GM18520 (cell line): ENCODE data around the gene CTH.
"Not testable (repeated sequence)": the region's sequence is repeated elsewhere in the genome, so short reads cannot be mapped to it uniquely, and the experiment has no call there.

Experiments
- ATAC-seq: cut with Tn5 transposase; IDR thresholded peaks from one replicate; pipeline ENCODE4 v1.9.1; 2021; ENCODE audit not compliant: unreplicated experiment

Gene CTH

DNA sequence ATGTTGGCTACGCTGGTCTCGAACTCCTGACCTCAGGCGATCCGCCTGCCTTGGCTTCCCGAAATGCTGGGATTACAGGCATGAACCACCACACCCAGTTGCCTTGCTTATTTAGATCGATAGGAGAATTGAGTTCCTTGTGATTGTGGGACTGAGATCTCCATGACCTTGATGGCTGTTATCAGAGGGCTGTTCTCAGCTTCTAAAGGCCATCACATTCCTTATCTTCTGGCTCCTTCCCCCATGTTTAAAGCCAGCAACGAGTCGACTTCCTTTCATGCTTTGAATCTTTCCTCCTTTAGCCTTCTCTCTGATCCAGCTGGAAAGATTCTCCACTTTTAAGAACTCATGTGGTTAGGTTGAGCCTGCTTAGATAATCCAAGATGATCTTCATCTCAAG lies 38.0 kb downstream of the CTH start:
- no peak for ATAC-seq

DNA sequence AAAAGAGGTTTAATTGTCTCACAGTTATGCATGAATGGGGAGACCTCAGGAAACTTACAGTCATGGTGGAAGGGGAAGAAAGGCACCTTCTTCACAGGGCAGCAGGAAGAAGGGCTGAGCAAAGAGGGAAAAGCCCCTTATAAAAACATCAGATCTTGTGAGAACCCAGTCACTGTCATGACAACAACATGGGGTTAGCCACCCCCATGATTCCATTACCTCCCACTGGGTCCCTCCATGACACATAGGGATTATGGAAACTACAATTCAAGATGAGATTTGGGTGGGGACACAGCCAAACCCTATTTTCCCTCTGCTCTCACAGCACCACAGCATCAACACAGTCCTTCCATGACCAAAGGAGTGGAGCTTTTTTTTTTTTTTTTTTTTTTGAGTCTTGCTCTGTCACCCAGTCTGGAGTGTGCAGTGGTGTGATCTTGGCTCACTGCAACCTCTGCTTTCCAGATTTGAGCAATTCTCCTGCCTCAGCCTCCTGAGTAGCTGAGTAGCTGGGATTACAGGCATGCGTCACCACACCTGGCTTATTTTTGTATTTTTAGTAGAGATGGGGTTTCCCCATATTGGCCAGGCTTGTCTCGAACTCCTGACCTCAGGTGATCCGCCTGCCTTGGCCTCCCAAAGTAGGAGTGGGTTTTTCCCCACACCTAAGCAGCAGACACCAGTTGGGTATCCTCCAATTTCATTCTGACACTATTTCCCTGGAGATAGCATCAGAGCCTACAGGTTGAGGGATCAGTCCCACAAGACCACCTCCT lies 41.3 kb downstream of the CTH start:
- not testable (repeated sequence) for ATAC-seq

DNA sequence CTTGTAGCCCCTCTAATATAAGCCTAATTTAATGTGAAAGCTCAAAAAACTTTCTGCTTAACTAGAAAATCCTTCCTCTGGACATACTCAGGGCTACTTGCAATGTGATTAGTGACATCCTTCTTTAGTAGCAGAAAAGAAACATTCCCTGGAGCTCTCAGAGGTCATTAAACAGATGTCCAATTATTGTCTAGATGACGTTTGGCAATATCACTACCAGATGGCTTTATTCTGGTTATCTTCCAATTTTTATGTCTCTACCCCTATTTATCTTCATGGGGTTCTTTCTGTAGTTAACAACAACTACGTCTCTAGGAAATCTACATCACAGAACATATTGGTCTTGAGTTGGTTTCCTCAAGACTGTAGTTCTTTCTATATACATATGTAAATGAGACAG lies 44.2 kb downstream of the CTH start:
- ATAC-seq = no peak

DNA sequence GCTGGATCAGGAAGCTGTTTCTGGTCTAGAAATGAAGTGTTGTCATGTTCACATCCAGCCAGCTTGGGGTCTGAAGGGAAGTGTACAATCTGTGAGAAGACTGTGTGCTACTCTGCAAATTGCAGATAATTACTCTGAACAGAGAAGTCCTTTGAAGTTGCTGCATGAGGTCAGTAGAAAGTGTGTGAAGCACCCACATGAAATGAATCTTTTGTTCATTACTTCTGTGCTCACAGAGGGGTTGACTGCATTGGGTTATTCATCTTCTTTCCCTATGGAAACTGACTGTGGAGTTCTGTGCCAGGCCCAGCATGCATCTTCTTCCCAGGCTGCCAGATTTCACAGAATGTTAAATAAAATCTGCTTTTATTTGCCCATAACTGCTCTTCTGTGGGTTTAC lies 47.1 kb downstream of the CTH start:
- no peak for ATAC-seq

DNA sequence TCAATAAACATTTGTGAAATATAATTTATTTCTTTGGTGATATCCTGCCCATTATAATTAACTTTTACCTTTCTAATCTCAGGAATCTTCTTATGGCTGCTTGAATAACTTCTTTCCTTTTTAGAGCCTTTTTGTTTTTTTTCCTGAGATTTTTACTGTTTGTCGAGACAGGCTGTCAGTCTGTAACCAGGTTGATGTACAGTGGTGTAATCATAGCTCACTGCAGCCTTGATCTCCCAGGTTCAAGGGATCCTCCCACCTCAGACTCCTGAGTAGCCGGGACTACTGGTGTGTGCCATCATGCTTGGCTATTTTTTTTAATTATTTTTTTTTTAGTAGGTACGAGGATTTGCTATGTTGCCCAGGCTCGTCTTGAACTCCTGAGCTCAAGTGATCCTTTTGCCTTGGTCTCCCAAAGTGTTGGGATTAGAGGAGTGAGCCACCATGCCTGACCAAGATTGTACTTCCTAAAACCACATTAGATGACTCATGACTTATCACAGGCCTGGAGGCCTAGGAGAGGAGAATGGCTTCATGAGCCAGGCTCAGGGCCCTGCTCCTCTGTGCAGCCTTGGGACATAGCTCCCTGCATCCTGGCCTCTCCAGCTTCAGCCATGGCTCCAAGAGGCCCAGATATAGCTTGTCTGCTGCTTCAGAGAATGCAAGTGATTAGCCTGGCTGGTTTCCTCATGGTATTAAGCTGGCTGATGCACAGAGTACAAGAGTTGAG lies 48.6 kb downstream of the CTH start:
- ATAC-seq = no peak

DNA sequence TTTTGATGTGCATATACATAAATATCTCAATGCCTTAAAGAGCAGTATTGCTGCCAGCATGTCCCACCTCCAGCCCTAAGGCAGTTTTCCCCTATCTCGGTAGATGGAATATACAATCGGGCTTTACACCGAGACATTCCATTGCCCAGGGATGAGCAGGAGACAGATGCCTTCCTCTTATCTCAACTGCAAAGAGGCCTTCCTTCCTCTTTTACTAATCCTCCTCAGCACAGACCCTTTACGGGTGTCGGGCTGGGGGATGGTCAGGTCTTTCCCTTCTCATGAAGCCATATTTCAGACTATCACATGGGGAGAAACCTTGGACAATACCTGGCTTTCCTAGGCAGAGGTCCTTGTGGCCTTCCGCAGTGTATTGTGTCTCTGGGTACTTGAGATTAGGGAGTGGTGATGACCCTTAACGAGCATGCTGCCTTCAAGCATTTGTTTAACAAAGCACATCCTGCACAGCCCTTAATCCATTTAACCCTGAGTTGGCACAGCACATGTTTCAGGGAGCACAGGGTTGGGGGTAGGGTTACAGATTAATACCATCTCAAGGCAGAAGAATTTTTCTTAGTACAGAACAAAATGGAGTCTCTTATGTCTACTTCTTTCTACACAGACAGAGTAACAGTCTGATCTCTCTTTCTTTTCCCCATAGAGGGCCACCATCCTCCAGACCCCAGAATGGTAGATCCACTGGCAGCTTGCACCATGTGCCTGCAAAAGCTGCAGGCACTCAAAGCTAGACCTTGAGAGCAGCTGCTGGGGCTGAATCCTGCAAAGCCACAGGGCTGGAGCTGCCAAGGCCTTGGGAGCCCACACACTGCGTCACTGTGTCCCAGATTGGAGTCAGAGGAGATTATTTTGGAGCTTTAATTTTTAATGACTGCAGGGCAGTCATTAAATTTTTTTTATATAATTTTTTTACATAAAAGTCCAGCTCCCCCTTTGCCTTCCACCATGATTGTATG lies 50.0 kb downstream of the CTH start:
- ATAC-seq = not testable (repeated sequence)

DNA sequence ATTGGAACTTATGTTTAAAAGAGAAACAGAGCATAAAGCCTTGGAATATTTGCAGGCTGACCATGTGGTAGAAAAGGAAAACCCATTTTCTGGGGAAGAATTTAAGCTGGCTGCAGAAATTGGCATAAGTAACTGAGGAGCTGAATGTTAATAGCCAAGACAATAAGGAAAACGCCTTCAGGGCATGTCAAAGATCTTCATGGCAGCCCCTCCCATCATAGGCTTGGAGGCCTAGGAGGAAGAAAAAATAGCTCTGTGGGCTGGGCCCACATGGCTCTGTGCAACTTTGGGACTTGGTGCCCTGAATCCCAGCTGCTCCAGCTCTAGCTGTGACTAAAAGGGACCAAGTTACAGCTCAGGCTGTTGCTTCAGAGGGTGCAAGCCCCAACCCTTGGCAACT lies 51.5 kb downstream of the CTH start:
- no peak for ATAC-seq

DNA sequence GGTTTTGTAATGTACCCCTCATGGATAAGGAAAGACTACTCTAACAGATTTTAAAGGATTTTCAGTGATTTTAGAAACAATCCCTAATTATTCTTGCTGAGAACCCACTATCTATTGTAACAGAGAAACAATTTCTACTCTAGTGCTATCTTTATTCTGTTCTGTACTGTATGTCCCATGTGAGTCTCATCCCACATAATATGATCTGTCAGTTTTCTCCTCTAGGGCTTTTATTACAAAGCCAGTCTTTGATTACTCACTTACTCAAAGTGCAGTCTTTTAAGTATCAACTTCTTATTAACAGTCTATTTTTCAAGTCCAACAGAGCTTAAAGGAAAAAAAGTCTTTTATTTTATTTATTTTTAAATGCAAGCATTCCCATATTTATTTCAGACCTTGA lies 54.8 kb downstream of the CTH start:
- ATAC-seq = no peak

DNA sequence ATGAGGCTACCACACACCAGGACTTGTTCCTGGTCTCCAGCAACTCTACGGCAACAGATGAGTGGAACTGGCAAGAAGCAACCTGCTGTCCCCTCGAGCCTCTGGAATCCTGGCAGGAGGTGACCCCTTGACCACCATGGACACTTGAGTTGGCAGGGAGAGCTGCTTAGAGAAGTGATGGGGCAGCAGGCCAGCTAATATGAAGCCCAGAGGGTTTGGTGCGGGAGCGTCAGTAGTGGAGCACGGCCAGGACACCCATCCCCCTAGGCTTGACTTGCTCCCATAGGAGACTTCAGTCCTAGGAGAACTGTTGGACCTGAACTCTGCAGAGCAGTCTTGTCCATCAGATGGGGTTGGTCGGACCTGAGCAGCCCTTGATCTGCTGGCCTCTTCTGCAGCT lies 56.5 kb downstream of the CTH start:
- ATAC-seq = no peak

DNA sequence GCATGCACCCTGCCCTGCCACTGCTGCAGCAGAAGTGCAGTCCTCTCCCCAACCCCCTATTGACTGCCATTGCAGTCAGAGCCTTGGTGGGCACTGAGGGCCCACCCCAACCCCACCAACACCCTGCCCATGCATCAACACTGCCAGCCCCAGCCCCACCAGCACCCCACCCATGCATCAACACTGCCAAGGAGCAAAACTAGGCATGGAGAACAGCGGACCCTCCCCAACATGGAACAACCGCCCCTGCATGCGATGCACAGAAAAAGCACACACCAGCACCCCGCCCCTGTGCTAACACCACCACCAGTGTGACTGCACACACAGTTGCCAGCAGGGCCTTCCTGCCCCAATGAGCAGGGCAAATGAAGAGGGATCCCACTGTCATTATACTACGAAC lies 57.1 kb downstream of the CTH start:
- no peak for ATAC-seq

DNA sequence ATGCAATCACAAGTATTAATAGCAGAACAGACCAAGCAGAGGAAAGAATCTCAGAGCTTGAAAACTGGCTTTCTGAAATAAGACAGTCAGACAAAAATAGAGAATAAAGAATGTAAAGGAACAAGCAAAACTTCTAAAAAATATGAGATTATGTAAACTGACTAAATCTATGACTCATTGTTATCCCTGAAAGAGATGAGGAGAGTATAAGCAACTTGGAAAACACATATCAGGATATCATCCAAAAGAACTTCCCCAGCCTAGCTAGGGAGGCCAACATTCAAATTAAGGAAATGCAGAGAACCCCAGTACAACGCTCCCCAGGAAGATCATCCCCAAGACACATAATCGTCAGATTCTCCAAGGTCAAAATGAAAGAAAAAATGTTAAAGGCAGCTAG lies 58.1 kb downstream of the CTH start:
- ATAC-seq = not testable (repeated sequence)

DNA sequence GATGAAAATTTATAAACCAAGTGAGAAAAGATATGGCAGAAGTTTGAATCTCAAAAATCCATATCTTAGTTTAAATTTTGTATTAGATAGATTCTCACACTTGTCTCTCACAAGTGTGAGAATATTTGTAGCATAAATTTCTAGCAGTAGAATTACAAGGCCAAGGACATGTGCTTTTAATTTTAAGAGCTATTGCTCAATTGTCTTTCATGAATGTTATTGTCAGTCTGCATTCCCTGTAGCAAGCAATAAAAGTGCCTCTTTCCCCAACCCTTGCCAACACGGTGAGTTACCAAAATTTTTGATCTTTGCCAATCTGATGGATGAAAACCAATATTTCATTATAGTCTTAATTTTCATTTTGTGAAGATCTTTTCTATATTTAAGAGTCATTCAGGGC lies 64.0 kb downstream of the CTH start:
- ATAC-seq = no peak

DNA sequence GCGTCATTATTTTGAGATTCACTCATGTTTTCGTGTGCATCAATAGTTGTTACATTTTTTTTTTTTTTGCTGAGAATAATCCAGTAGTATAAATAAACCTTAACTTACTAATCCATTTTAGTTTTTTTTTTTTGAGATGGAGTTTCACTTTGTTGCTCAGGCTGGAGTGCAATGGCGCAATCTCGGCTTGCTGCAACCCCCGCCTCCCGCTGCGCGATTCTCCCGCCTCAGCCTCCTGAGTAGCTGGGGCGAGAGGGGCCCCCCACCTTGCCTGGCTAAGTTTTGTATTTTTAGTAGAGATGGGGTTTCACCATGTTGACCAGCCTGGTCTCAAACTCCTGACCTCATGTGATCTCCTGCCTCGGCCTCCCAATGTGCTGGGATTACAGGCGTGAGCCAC lies 66.0 kb downstream of the CTH start:
- ATAC-seq = no peak

DNA sequence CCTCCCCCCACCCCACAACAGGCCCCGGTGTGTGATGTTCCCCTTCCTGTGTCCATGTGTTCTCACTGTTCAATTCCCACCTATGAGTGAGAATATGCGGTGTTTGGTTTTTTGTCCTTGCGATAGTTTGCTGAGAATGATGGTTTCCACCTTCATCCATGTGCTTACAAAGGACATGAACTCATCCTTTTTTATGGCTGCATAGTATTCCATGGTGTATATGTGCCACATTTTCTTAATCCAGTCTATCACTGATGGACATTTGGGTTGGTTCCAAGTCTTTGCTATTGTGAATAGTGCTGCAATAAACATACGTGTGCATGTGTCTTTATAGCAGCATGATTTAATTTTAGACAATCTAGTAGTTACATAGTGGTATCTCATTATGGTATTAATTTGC lies 66.8 kb downstream of the CTH start:
- ATAC-seq = not testable (repeated sequence)

DNA sequence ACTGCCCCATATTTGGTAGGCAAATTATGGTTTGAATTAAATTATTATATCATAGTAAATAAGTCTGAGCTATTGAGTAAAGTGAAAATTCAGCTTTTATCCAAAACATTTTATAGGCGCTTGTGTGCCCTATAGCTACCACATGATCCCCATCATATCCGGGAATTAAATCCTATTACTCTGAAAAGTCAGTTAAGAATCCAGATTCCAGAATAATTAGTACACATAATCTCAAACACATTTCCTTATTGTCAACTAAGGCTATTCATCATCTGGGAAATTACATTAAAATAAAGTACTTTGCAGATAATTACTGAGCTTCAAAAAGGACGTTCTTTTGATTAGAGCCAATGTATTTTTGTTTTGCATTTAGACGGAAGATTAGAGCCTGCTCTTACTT lies 72.3 kb downstream of the CTH start:
- ATAC-seq = no peak

DNA sequence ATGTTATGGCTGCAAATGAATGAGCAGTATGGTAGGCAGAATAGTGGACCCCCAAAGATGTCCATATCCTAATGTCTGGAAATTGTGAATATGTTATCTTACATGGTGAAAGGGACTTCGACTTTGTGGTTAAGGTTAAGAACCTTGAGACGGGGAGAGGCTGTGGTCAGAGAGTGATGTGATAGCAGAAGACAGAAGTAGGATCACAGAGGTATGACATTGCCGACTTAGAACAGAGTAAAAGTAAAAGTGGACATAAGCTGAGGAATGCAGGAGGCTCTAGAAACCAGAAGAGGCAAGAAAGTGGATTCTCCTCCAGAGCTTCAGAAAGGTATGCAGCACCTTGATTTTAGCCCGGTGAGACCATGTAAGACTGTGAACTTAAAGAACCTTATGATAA lies 74.6 kb downstream of the CTH start:
- no peak for ATAC-seq

DNA sequence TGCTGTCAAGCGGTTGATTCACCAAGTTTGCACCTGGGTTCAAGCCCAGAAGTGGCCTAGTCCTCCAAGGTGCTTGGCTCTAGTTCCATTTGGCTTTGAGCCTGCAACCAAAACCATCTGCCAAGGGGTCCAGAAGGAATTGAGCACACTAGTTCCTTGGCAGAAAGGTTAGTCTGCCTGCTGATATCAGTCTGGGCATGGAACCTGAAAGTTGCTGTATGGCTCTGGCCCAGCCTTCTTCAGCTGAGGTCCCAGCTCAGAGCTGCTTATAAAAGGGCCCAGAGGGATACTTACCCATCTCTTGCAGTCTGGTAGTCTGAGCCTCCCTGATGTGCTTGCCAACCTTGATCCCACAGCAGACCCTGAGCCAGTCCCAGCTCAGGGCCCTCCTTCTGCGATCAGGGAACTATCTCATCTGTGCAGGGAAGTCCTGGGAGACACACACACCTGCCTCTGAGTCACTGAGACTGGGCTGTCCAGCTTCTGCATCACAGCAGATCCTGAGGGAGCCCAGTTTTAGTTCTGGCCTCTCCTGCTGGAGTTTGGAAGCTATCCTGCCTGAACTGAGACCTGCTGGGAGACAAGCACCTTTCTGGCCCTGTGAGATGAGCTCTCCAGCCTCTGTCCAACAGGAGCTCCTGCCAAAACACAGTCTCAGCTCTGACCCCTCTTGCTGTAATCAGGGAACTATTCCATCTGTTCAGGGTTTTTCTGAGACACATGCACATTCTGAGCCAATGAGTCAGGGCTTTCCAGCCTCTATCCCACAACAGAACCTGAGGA lies 75.8 kb downstream of the CTH start:
- ATAC-seq = no peak

DNA sequence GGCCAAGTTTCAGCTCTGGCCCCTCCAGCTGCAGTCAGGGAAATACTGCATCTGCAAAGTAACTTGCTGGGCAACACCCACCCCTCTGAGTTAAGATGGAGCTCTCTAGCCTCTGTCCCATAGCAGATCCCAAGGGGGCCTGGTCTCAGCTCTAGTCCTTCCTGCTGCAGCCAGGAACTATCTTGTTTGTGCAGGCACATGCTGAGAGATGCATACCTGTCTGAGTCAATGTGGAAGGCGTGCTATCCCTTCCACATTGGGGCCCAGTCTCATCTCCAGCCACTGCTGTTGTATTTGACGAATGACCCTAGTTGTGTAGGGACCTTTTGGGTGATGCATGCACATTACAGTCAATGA lies 76.4 kb downstream of the CTH start:
- no peak for ATAC-seq

DNA sequence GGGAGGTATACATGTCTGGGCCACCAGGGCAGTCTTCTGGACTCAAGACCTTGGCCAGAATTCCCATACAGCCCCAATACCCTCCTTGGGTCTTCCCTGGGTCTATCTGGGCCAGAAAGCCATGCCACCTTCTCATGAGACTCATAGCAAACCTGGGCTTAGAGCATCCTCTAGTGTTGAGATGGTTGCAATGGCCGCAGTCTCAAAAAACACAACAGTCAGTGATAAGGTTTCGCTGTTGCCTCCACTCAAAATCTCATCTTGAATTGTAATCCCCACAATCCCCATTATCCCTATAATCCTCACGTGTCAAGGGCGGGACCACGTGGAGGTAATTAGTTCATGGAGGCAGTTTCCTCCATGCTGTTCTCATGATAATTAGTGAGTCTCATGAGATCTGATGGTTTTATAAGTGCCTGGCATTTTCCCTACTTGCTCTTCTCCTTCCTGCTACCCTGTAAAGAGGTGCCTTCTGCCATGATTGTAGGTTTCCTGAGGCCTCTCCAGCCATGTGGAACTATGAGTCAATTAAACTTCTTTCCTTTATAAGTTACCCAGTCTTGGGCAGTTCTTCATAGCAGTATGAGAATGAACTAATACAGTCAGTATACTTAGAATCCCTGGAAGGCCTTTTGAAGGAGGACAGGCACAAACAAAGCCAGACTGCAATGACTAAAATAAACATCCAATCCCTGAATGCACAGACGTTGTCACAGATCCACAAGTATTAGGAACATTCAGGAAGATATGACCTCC lies 77.0 kb downstream of the CTH start:
- no peak for ATAC-seq
